Spleen (tissue), 7 donors: ENCODE measurements around the gene CRHR2.

Source experiments
- POLR2A ChIP-seq, 3 donors: fragments of 450-650 bp; IDR thresholded peaks; one replicate each; pipeline ENCODE4 v1.5.1; 2017; ENCODE audit warnings: antibody characterized with exemption in 3 of 3, mild to moderate bottlenecking in 1 of 3
- TF ChIP-seq, protein P1 (sequence below), 11 experiments: fragments of 200-600 bp in 7 of 11; fragments of 450-650 bp in 4 of 11; sonication (generic) in 4 of 11; IDR thresholded peaks in 8 of 11; conservative IDR thresholded peaks in 3 of 11; 1 replicate in 7 of 11; 2 replicates in 4 of 11; pipeline versions ENCODE4 v1.4.0 to v1.8.0; 2016 to 2021; ENCODE audit warnings: antibody characterized with exemption in 11 of 11, inconsistent platforms in 4 of 11, mild to moderate bottlenecking in 1 of 11
- donor health status: DM: no; HTN: no; CAD: no; lungs with moderate emphysema.
- donor health status: DM: no; HTN: no; CAD: no.
- donor health status: DM: no; HTN: no; CAD: no.

DNA sequence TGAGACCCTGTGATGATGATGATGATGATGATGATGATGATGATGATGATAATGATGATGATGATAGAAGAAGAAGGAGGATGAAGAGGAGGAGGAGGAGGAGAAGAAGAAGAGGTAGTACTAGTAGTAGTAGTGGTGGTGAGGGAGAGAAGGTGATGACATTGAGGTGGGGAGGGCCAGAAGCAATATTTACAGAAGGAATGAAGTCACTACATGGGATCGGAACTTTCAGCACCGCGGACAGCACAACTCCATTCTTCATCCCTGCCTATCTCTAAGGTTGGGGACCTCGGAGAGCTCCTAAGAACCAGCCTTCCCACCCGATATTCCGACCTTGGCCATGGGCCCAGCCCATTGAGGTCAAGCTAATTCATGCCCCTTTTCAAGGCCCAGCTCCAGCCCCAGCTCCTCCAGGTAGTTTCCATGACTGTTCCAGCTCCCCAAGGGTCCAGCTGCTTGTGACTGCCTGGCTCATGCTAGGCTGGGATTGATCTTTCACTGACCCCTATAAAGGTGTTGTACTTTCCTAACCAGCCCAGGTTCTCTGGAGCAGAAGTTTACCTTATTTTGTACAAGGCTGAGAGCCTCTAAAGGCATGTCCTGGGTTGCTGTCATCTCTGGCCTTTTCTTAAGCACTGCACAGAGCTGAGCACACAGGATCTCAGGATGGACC is 10.3 kb downstream of the CRHR2 start:
- TF ChIP-seq, protein P1, sequence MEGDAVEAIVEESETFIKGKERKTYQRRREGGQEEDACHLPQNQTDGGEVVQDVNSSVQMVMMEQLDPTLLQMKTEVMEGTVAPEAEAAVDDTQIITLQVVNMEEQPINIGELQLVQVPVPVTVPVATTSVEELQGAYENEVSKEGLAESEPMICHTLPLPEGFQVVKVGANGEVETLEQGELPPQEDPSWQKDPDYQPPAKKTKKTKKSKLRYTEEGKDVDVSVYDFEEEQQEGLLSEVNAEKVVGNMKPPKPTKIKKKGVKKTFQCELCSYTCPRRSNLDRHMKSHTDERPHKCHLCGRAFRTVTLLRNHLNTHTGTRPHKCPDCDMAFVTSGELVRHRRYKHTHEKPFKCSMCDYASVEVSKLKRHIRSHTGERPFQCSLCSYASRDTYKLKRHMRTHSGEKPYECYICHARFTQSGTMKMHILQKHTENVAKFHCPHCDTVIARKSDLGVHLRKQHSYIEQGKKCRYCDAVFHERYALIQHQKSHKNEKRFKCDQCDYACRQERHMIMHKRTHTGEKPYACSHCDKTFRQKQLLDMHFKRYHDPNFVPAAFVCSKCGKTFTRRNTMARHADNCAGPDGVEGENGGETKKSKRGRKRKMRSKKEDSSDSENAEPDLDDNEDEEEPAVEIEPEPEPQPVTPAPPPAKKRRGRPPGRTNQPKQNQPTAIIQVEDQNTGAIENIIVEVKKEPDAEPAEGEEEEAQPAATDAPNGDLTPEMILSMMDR (IDR thresholded peaks at IDR 0.05 in 8 of 11, conservative IDR thresholded peaks at IDR 0.05 in 3 of 11): no peak
- TF ChIP-seq POLR2A (IDR thresholded peaks at IDR 0.05): no peak
